GM21447 (cell line): ENCODE results near the gene GATD1.

ENCODE experiments used
- ATAC-seq: cut with Tn5 transposase; IDR thresholded peaks from one replicate; pipeline ENCODE4 v1.9.1; 2021; ENCODE audit not compliant: unreplicated experiment

The GATD1 gene

DNA sequence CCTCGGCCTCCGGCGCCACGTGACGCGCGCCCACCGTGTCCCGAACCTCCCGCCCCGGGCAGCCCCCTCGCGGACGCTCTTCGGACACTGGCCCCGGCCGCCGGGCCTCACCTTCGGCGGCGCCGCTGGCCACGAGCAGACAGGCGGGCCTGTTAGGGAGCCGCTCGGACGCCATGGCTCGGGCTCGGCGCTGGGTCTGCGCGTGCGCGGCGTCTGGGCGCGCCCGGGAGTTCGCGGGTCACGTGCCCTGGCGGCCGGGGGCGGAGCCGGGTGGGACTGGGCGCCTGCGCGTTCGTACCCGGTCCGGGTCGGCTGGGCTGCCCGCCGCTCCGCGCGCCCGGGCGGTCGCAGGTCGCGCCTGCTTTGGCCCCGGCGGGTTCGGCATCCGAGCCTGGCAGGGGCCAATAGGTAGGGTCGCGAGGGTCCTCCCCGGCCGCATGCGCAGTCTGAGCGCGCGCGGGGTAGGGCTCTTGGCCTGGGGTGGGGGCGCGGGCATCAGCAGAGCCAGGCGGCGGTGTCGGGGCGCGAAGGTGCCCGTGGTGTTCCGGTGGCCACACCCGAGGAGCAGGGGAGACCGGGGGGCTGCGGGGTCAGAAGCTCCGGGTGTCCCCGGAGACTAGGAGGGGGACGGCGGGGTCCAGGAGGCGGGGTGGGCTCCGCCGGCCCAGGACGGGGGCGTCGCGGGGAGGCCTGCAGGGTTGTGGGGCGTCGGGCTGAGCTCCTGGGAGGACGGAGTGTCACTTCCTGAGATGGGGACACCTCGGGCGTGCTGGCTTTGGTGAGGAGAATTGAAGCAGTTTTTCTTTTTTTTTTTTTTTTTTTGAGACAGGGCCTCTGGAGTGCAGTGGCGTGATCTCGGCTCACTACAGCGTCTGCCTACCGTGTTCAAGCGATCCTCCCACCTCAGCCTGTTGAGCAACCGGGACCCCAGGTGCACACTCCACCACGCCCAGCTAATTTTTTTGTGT lies at the start of gene GATD1:
Gene GATD1 (minus strand): TSS at position 200 of the 968 bp plus-strand sequence. CDS start 25 bp downstream, at position 175.
- ATAC-seq: peak; percentile 59

- no peak for ATAC-seq
Measured at GRCh38 chr11:826836-827145, 49.5 kb upstream of the GATD1 start.

- ATAC-seq: no peak
Measured at GRCh38 chr11:826227-826621, 48.9 kb upstream of the GATD1 start.

DNA sequence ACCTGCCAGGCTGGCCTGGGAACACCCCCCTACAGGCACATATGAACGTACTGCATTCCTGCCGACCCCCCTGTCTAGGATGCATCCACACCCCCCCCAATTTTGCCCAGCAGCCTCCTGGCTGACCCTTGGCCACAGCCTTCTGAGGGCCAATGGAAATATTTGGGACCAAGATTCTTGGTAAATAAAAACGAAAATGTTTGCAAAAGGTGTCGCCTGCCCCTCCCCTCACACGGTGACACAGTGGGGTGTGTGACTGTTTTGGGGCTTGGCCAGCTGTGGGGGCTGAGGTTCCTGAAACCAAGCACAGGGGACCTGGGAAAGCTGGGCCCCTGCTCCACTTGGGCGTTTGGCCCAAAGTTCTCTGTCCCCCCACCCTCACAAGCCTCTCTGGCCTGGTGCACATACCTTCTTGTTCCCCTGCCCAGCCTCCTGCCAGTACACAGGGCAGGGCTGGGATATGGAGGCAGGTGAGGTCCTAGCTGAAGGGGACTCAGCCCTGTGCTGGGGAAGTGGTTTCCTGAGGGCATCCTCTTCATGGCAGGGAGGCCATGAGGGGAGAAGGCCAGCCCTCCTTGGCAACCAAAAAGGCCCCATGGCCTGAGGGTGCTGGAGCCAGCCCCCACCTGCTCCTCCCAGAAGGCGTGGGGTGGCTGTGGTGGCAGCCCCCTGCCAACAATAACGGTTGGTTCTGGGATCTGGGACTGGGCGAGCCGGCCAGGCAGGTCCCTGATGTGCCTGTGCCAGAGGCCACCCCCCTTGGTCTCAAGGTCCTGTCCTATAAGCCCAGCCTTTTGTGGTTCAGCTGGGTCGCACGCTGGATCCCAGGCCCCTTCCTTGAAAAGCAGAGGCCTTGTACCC lies 48.3 kb upstream of the GATD1 start:
- ATAC-seq: no peak

GRCh38 chr11:824942-825341 lies 47.7 kb upstream of the GATD1 start:
- no peak for ATAC-seq

DNA sequence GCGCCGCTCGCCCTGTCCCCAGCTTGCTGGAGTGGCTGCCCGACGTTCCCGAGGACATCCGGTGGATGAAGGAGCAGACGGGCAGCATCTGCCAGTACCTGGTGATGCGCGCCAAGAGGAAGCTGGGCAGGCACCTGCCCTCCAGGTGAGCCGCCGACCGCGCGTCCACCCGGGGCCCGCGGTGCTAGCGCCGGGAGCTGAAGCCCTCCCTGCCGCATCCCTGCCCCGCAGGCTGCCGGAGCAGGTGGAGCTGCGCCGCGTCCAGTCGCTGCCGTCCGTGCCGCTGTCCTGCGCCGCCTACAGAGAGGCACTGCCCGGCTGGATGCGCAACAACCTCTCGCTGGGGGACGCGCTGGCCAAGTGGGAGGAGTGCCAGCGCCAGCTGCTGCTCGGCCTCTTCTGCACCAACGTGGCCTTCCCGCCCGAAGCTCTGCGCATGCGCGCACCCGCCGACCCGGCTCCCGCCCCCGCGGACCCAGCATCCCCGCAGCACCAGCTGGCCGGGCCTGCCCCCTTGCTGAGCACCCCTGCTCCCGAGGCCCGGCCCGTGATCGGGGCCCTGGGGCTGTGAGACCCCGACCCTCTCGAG lies 47.1 kb upstream of the GATD1 start:
- ATAC-seq: no peak

DNA sequence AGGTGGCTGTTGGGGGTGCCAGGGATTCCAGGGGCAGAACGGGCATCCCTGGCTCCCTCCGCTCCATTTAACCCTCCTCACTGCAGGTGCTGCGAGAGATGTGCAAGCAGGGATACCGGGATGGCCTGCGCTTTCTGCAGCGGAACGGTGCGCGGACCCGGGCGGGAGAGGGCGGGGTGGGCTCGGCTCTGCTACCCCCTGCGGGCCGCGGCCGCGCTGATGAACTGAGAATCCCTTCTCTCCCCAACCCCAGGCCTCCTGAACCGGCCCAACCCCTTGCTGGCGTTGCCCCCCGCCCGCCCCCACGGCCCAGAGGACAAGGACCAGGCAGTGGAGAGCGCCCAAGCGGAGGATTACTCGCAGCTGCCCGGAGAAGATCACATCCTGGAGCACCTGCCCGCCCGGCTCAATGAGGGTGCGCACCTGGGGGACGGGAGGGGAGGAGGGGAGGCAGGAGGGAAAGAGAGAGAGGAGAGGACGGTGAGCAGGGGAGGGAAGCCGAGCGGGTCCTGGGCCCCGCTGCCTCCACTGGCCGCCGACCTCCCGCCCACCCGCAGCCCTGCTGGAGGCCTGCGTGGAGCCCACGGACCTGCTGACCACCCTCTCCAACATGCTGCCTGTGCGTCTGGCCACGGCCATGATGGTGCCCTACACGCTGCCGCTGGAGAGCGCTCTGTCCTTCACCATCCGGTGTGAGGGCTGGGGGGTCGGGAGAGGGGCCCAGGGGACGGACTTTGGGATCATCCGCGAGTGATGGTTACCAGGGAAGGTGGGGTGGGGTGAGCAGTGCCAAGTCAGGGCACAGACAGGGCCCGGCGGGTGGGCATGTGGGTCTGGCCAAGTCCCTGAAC lies 46.4 kb upstream of the GATD1 start:
- ATAC-seq: no peak

DNA sequence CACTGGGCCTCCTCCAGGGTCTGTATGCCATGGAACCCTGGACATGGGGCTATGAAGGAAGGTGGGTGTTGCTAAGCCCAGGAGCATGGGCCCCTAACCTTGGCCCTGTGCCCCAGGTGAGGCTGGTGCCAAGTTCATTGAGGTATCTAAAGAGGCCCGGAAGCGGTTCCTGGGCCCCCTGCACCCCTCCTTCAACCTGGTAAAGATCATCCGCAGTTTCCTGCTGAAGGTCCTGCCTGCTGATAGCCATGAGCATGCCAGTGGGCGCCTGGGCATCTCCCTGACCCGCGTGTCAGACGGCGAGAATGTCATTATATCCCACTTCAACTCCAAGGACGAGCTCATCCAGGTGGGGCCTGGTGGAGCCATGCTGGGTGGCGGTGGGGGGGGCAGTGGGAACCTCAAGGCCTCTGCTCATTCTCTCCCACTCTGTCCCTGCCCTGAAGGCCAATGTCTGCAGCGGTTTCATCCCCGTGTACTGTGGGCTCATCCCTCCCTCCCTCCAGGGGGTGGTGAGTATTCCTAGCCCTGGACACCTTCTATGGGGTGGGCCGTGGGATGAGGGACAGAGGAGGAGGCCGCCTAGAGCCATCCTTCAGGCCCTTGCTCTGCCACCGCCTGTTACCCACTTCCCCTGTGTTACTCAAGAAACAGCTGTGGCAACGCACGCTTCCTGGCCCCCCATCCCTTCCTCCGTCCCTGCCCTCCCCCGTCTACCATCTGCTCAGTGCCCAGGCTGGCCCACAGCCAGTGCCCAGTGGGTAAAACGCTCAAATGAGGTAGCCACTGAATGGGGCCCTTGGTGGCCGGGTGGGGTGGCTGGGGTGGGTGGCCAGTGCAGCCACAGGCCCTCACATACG lies 44.5 kb upstream of the GATD1 start:
- no peak for ATAC-seq

- no peak for ATAC-seq
Measured at GRCh38 chr11:820655-821511, 43.6 kb upstream of the GATD1 start.

GRCh38 chr11:819943-820649 lies 42.8 kb upstream of the GATD1 start:
- peak; percentile 71 for ATAC-seq

DNA sequence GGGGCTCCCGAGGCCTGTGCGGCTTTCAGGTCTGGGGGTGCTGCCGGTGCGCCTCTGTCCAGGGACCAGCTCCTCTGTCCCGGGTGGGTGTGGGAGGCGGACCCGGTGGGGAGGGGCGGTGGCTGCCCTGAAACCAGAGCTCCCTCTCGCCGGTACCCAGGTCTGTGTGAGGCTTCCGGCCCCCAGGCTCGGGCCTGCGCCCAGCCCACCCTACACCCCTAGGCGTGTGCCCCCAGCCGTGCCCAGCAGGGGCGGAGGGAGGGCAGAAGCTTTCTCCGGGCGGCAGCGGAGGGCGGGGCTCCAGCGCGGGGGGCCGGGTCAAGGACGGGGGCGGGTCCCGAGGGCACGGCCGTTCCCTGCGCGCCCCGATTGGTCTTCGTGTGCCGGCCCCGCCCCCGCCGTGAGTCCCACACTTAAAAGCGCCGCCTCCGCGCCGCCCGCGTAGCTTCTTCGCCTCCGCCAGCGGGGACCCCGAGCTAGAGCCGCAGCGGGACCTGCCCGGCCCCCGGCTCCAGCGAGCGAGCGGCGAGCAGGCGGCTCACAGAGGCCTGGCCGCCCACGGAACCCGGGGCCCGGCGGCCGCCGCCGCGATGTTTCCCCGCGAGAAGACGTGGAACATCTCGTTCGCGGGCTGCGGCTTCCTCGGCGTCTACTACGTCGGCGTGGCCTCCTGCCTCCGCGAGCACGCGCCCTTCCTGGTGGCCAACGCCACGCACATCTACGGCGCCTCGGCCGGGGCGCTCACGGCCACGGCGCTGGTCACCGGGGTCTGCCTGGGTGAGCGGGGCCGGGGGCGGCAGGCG lies 42.0 kb upstream of the GATD1 start:
- ATAC-seq: peak; percentile 74

- ATAC-seq: no peak
Measured at GRCh38 chr11:818396-819128, 41.3 kb upstream of the GATD1 start, which contains the start of gene PNPLA2. Gene PNPLA2 (plus strand): TSS chr11:818914. CDS start chr11:819719, 805 bp downstream.

DNA sequence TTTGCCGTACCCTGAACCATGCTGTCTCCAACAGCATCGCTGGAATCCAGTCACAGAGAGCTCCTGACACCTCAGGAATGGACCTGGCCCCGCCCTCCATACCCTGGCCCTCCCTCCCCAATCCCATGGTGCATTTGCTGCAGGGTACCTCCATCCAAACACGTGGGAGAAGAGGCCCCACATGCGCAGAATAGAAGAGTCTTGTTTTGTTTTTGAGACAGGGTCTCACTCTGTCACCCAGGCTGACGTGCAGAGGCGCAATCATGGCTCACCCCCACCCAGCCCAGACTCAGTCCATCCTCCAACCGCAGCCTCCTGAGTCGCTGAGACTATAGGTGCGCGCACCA lies 39.1 kb upstream of the GATD1 start:
- no peak for ATAC-seq

DNA sequence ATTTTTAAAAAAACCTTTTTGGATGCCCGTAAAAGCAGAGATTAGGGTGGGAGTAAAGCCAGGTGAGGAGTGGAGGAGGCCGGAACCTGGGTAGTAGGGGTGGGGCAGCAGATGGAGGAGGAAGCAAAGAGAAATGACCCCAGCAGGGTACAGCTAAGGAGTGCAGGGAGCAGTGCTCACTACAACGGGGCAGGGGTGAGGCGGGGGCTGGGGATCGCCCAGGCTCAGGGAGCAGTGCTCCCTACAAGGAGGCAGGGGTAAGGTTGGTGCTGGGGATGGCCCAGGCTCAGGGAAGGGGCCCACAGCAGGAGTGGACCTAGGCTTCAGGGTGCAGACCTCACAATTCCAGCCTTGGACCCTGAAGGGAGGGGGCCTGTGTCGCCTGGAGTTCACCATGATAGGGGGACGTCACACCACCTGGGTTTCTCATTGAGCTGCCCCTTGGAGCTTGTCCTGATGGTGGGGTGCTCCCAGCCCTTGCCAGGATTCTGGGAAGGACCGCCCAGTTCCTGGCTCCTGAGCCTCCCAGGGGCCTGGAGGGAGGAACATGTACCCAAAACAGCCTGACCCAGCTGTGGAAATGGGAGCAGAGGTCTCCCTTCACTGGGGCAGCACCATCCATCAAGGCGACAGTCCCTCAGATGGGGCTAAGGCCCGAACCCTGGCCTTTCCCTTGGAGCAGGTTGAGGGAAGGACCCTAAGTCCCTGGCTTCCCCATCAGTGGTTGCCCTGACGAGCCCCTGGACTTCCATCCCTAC lies 38.6 kb upstream of the GATD1 start:
- no peak for ATAC-seq

- ATAC-seq: no peak
Measured at GRCh38 chr11:813456-814096, 36.3 kb upstream of the GATD1 start.
